Peyer's patch (tissue), 4 donors: Measurements from ENCODE around the gene ZDHHC18.

Experiments used
- CTCF ChIP-seq, 6 experiments: fragments of 450-650 bp in 4 of 6; fragments of 200-600 bp in 2 of 6; sonication (generic) in 1 of 6; IDR thresholded peaks; one replicate each; pipeline ENCODE4 v1.5.1; 2017 to 2019; ENCODE audit warnings: antibody characterized with exemption in 6 of 6, mild to moderate bottlenecking in 3 of 6, moderate library complexity in 1 of 6
- POLR2A ChIP-seq, 2 donors: fragments of 450-650 bp; IDR thresholded peaks; one replicate each; pipeline ENCODE4 v1.5.1; 2017; ENCODE audit warnings: antibody characterized with exemption in 2 of 2, mild to moderate bottlenecking in 2 of 2, moderate library complexity in 2 of 2

- TF ChIP-seq CTCF (IDR thresholded peaks at IDR 0.05) (no peak), POLR2A (IDR thresholded peaks at IDR 0.05) (no peak)
These were observed 50.8 kb downstream of the ZDHHC18 start for GRCh38 chr1:26877326-26877725.
